Muscle layer of duodenum (tissue), 2 donors: ENCODE measurements around the gene COL4A1.
"Not testable (repeated sequence)": the region's sequence is repeated elsewhere in the genome, so short reads cannot be mapped to it uniquely, and the experiment has no call there.

Experiments used
- H3K27ac ChIP-seq: one replicate; pipeline ENCODE4 v1.7.0; 2013; ENCODE audit warnings: mild to moderate bottlenecking, low read length
- H3K27me3 ChIP-seq: one replicate; pipeline ENCODE4 v1.7.0; 2013; ENCODE audit warnings: low read depth, mild to moderate bottlenecking, control low read depth, low read length
- H3K36me3 ChIP-seq, 2 donors: one replicate each; pipeline ENCODE4 v1.7.0; 2013; ENCODE audit warnings: low read length in 2 of 2, control low read depth in 1 of 2, mild to moderate bottlenecking in 1 of 2; ENCODE audit not compliant: insufficient read depth in 2 of 2, control insufficient read depth in 1 of 2
- H3K4me1 ChIP-seq, 2 donors: one replicate each; pipeline ENCODE4 v1.7.0; 2013; ENCODE audit warnings: low read length in 2 of 2, mild to moderate bottlenecking in 2 of 2, control low read depth in 1 of 2, moderate library complexity in 1 of 2; ENCODE audit not compliant: insufficient read depth in 2 of 2, control insufficient read depth in 1 of 2
- H3K4me3 ChIP-seq, 2 donors: one replicate each; pipeline ENCODE4 v1.7.0; 2013; ENCODE audit warnings: low read length in 2 of 2, low read depth in 1 of 2, mild to moderate bottlenecking in 1 of 2
- H3K9me3 ChIP-seq, 2 donors: one replicate each; pipeline ENCODE4 v1.7.0; 2013; ENCODE audit warnings: low read length in 2 of 2, control low read depth in 1 of 2, mild to moderate bottlenecking in 1 of 2; ENCODE audit not compliant: control insufficient read depth in 1 of 2
- donor health status: healthy.

COL4A1 gene

GRCh38 chr13:110322126-110322827 is 15.3 kb upstream of the COL4A1 start:
- Histone ChIP-seq H3K27me3 (no peaks in the 10 kb centered on the region), H3K27ac (peak overlapping the region; percentile 34), H3K36me3 (peaks cover 0 to 4% of the 10 kb centered on the region in 2 donors), H3K4me3 (peak overlapping the region in 1 of 2 donors; percentile 5), H3K9me3 (no peaks in the 10 kb centered on the region), H3K4me1 (peaks cover 0 to 57% of the 10 kb centered on the region in 2 donors)

- Histone ChIP-seq H3K27ac (peak overlapping the region; percentile 34), H3K4me1 (peaks cover 0 to 62% of the 10 kb centered on the region in 2 donors)
- not testable (repeated sequence) for H3K4me3 ChIP-seq, H3K9me3 ChIP-seq, H3K27me3 ChIP-seq, H3K36me3 ChIP-seq
Measured at GRCh38 chr13:110321573-110321972, 14.6 kb upstream of the COL4A1 start.

DNA sequence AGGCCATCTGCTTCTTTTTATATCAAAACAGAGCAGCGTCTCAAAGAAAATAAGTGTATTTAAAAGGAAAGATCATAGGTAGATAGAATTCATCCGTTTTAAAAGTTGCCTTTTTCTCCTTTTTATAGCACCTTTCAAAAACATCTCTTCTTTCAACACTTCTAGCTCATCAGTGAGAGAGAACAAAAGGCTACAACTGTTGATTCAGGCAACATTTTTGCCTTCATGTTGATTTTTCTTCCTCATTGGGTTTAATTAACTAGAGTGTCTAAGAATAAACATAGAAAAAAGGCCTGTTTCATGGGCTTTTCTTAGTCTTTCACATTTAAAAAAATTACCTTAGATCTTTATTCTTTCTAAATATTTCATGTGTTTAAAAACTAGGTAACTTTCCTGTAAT is 13.7 kb upstream of the COL4A1 start:
- peaks cover 0 to 11% of the 10 kb centered on the region in 2 donors for H3K36me3 ChIP-seq
- H3K27me3 ChIP-seq = no peaks in the 10 kb centered on the region
- peaks cover 0 to 71% of the 10 kb centered on the region in 2 donors for H3K4me1 ChIP-seq
- no peaks in the 10 kb centered on the region for H3K9me3 ChIP-seq
- H3K27ac ChIP-seq = peak overlapping the region; percentile 54
- H3K4me3 ChIP-seq = no peak overlapping the region

DNA sequence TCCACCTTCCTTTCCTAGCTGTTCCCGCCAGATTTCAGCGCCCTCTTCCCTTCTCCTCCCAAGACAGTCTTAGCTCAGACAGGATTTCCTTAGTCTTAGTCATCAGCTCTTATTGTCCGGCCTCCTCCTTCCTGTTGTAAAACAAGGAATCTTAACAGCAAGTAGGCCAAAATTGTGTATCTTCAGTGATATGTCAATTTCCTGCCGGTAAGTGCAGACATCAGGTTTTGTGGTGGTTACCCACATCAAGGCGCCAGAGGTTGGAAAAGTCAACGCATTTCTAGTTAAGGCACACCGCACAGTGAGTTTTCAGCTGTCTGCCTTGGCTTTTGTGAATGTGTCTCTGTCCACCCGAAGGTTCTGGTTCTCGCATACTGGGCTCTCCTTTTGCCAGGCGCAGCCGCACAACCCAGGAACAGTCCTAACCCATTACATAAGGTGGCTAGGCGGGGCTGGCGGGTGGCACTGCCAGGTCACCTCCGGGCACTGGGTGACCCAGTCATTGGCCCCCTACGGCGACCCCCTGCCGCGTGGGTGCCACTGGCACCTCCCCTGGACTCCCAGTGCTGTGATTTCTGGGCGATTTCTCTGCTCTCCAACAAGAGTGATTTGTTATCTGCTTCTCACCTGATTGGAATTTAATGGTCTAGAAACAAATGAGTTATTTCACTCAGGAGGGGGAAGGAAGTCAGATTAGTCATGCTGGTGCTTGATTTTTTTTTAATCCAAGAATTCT is 13.0 kb upstream of the COL4A1 start:
- H3K27me3 ChIP-seq = no peaks in the 10 kb centered on the region
- H3K9me3 ChIP-seq = no peaks in the 10 kb centered on the region
- peaks cover 0 to 11% of the 10 kb centered on the region in 2 donors for H3K36me3 ChIP-seq
- H3K4me3 ChIP-seq = no peak overlapping the region
- peak overlapping the region; percentile 70 for H3K27ac ChIP-seq
- H3K4me1 ChIP-seq = peaks cover 0 to 73% of the 10 kb centered on the region in 2 donors

GRCh38 chr13:110319397-110319773 is 12.4 kb upstream of the COL4A1 start:
- Histone ChIP-seq H3K27me3 (no peaks in the 10 kb centered on the region), H3K36me3 (peaks cover 5 to 11% of the 10 kb centered on the region in 2 donors), H3K9me3 (no peaks in the 10 kb centered on the region), H3K27ac (peak overlapping the region; percentile 70), H3K4me3 (no peak overlapping the region), H3K4me1 (peaks cover 0 to 74% of the 10 kb centered on the region in 2 donors)

DNA sequence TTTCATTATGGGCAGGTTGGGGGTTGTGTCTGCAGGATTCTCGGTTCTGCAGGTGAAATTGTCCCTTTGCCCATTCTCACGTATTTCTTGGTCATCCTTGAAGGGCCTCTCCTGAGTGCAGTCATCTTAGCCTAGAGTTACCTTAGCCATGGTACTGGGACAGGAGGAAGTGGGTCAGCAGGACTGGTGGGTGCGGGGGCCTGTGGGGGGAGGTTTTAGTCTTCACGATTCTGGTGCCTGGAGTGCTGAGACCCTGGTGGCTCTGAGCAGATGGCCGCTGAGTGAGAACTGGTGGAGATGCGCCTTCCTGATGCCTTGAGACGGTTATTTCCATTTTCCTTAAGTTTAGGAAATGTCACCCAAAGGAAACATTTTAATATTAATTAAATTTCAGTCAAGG is 12.0 kb upstream of the COL4A1 start:
- H3K36me3 ChIP-seq = peaks cover 5 to 11% of the 10 kb centered on the region in 2 donors
- H3K9me3 ChIP-seq = no peaks in the 10 kb centered on the region
- no peaks in the 10 kb centered on the region for H3K27me3 ChIP-seq
- H3K27ac ChIP-seq = no peak overlapping the region
- H3K4me3 ChIP-seq = no peak overlapping the region
- peaks cover 0 to 74% of the 10 kb centered on the region in 2 donors for H3K4me1 ChIP-seq

DNA sequence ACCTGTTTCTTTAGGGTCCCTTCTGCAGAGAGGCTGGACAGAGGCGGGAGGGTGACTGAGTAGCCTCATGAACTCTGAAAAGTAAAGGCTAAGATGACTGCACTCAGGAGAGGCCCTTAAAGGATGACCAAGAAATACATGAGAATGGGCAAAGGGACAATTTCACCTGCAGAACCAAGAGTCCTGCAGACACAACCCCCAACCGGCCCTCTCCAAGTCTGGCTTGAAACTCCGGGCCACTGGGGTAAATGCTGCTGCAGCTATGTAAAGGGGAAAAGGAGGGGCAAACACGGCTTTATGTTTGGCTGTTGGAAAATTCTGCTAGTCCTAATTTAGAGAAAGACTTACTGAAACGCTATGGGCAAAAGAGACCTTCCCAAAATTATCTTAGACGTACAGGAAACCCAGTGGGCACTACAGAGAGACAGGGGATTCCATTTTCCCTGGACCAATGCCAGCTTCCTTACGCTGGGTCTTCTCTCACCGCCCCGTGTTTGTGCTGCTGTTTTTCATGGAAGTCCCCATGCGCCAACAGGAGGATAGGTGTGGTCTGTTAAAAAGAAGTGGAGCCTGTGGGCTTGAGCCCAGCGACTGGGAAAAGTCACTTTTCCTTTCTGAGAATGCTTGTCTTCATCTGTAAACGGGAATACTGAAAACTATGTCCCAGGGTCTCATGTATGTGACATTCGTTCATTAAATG is 10.7 kb upstream of the COL4A1 start:
- Histone ChIP-seq H3K4me3 (no peak overlapping the region), H3K27me3 (no peaks in the 10 kb centered on the region), H3K27ac (no peak overlapping the region), H3K4me1 (peaks cover 0 to 70% of the 10 kb centered on the region in 2 donors), H3K36me3 (peaks cover 5 to 11% of the 10 kb centered on the region in 2 donors), H3K9me3 (no peaks in the 10 kb centered on the region)

- H3K9me3 ChIP-seq = no peaks in the 10 kb centered on the region
- no peaks in the 10 kb centered on the region for H3K27me3 ChIP-seq
- H3K27ac ChIP-seq = no peak overlapping the region
- peaks cover 5 to 11% of the 10 kb centered on the region in 2 donors for H3K36me3 ChIP-seq
- H3K4me3 ChIP-seq = no peak overlapping the region
- peaks cover 0 to 69% of the 10 kb centered on the region in 2 donors for H3K4me1 ChIP-seq
Measured at GRCh38 chr13:110317093-110317492, 10.1 kb upstream of the COL4A1 start.

DNA sequence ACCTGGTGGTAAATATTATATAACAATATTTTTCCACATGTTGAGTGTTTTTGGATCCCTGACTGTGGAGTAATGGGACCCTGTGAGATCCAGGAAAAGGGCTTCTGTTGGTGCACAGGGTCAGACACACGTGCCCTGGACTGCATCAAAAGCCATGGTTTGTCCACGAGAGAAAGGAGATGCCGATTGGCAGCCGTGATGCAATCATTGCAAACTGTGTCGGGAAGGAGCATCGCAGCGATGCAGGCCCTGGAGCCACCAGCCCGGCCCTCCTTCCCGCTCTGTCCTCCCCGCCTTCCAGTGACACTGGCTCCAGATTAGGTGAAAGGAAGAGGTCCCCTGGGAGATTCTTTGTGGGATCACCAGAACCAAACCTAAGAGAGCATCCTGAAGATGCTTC is 9.2 kb upstream of the COL4A1 start:
- no peaks in the 10 kb centered on the region for H3K9me3 ChIP-seq
- peaks cover 0 to 78% of the 10 kb centered on the region in 2 donors for H3K4me1 ChIP-seq
- no peak overlapping the region for H3K4me3 ChIP-seq
- H3K27ac ChIP-seq = no peak overlapping the region
- H3K27me3 ChIP-seq = no peaks in the 10 kb centered on the region
- H3K36me3 ChIP-seq = peaks cover 5 to 13% of the 10 kb centered on the region in 2 donors

- Histone ChIP-seq H3K9me3 (no peaks in the 10 kb centered on the region), H3K4me1 (peaks cover 0 to 92% of the 10 kb centered on the region in 2 donors), H3K36me3 (peaks cover 5 to 17% of the 10 kb centered on the region in 2 donors), H3K27ac (no peak overlapping the region), H3K4me3 (no peak overlapping the region), H3K27me3 (no peaks in the 10 kb centered on the region)
Measured at GRCh38 chr13:110314516-110315245, 7.7 kb upstream of the COL4A1 start.

DNA sequence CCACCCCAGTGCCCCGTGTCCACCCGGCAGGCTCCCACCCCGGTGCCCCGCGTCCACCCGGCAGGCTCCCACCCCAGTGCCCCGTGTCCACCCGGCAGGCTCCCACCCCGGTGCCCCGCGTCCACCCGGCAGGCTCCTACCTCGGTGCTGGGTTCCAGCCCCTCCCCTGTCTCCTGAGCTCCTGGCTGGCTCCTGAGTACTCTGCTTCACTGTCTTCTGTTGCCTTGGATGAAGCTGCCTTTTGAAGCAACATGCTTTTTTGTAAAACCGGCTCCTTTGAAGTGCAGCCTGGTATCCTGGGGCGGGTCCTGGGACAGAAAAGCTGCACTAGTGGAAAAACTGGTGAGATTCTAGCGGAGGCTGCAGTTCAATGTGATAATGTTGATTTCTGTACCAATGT is 6.8 kb upstream of the COL4A1 start:
- Histone ChIP-seq H3K4me1 (peaks cover 0 to 88% of the 10 kb centered on the region in 2 donors), H3K36me3 (peaks cover 5 to 17% of the 10 kb centered on the region in 2 donors)
- not testable (repeated sequence) for H3K27me3 ChIP-seq, H3K4me3 ChIP-seq, H3K27ac ChIP-seq, H3K9me3 ChIP-seq
